Mesodermal cell (in vitro differentiated cells): Measurements from ENCODE around the gene DCLRE1B.
"Not testable (repeated sequence)": the region's sequence is repeated elsewhere in the genome, so short reads cannot be mapped to it uniquely, and the experiment has no call there.

Experiments used
- H3K27ac ChIP-seq: 2 replicates; pipeline ENCODE4 v1.7.0; 2013; ENCODE audit warnings: mild to moderate bottlenecking, low read depth, low read length, moderate library complexity; ENCODE audit not compliant: severe bottlenecking
- H3K36me3 ChIP-seq: 2 replicates; pipeline ENCODE4 v1.7.1; 2013; ENCODE audit warnings: mild to moderate bottlenecking, low read length, moderate library complexity; ENCODE audit not compliant: control insufficient read depth, insufficient read depth
- H3K4me1 ChIP-seq: one replicate; pipeline ENCODE4 v1.7.1; 2013; ENCODE audit warnings: mild to moderate bottlenecking, low read length; ENCODE audit not compliant: insufficient read depth, control insufficient read depth, poor library complexity, severe bottlenecking
- H3K4me3 ChIP-seq: 2 replicates; pipeline ENCODE4 v1.7.0; 2013; ENCODE audit warnings: low read length, control low read depth, mild to moderate bottlenecking; ENCODE audit not compliant: insufficient read depth, poor library complexity, severe bottlenecking; ENCODE audit errors: extremely low read depth
- H3K9me3 ChIP-seq: 2 replicates; pipeline ENCODE4 v1.7.1; 2013; ENCODE audit warnings: mild to moderate bottlenecking, low read length, moderate library complexity; ENCODE audit not compliant: control insufficient read depth
- WGBS, 2 experiments: methylation state at CpG; one replicate each; pipeline ENCODE4 v1.1.5; 2013; ENCODE audit warnings: missing lambda C conversion rate in 2 of 2; ENCODE audit not compliant: insufficient coverage in 2 of 2; 5-methylcytosine and 5-hydroxymethylcytosine counted together

Gene DCLRE1B

DNA sequence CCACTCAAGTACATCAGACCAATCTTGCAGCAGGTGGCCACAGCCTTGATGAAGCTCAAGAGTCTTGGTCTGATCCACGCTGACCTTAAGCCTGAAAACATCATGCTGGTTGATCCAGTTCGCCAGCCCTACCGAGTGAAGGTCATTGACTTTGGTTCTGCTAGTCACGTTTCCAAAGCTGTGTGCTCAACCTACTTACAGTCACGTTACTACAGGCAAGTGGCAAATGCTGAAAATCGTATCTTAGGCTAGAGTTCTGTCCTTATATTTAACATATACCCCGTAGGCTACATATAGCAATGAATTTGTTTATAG, 36.1 kb downstream of the DCLRE1B start:
- 97 to 100% methylated on average over 4 of the region's 7 CpGs for WGBS, 2 experiments
- Histone ChIP-seq H3K9me3 (peaks cover 4% of the 10 kb centered on the region), H3K4me3 (no peak overlapping the region), H3K27ac (no peak overlapping the region), H3K4me1 (peaks cover 2% of the 10 kb centered on the region), H3K36me3 (peaks cover 45% of the 10 kb centered on the region)

DNA sequence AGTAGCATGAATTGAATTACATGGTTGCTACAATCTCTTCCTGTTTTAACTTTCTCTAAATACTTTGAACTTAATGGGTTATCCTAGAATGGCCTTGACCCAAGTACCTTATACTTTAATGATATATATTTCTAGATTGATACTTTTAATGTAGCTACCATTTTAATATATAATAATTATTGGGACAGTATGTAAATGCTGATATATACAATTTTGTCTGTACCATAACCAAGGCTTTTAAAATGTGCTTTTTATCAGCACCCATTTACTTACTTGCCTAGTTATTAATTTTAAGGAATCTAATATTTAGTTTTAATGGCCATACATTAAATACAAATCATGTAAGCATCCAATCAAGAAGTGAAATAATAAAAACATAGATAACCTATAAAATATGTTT, 37.4 kb downstream of the DCLRE1B start:
- peaks cover 1% of the 10 kb centered on the region for H3K4me1 ChIP-seq
- peaks cover 45% of the 10 kb centered on the region for H3K36me3 ChIP-seq
- H3K9me3 ChIP-seq = peaks cover 4% of the 10 kb centered on the region
- no peak overlapping the region for H3K27ac ChIP-seq
- no peak overlapping the region for H3K4me3 ChIP-seq

DNA sequence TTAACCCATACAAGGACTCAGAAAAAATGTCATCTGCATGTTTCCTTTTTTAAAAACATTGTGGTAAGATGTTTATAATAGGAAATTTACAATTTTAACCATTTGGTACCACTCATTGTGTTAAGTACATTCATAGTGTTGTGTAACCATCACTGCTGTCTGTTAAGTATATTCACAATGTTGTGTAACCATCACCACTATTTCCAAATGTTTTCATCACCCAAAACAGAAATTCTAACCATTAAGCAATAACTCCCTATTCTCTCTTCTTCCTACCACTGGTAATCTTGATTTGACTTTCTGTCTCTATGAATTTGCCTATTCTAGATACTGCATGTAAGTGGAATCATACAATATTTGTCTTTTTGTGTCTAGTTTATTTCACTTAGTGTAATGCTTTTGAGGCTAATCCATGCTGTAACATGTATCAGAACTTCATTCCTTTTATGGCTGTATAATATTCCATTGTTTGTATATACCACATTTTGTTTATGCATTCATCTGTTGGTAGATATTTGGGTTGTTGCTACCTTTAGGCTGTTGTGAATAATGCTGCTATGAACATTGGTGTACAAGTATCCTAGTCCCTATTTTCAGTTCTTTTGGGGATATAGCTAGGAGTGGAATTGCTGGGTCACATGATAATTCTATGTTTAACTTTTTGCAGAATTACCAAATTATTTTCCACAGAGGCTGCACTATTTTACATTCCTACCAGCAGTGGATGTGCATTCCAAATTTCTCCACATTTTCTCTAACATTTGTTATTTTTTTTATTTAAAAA, 38.1 kb downstream of the DCLRE1B start:
- H3K4me3 ChIP-seq = no peak overlapping the region
- peaks cover 4% of the 10 kb centered on the region for H3K4me1 ChIP-seq
- peaks cover 45% of the 10 kb centered on the region for H3K36me3 ChIP-seq
- peaks cover 4% of the 10 kb centered on the region for H3K9me3 ChIP-seq
- H3K27ac ChIP-seq = no peak overlapping the region

DNA sequence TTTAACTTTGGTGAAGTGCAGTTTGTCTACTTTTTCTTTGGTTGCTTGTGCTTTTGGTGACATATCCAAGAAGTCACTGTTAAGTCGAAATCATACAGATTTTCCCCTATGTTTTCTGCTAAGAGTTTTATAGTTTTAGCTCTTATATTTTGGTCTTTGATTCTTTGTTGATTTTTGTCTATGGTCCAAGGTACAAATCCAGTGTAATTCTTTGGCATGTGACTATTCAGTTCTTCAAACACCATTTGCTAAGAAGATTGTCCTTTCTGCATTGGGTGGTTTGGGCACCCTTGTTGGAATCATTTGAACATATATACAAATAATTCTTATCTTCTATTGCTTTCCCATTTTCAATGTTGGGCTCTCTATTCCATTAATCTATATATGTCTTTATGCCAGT, 40.2 kb downstream of the DCLRE1B start:
- H3K27ac ChIP-seq = no peak overlapping the region
- peaks cover 4% of the 10 kb centered on the region for H3K4me1 ChIP-seq
- H3K36me3 ChIP-seq = peaks cover 40% of the 10 kb centered on the region
- peaks cover 4% of the 10 kb centered on the region for H3K9me3 ChIP-seq
- no CpG with 5 or more reads among the region's 1 CpG for WGBS, 2 experiments
- H3K4me3 ChIP-seq = no peak overlapping the region

DNA sequence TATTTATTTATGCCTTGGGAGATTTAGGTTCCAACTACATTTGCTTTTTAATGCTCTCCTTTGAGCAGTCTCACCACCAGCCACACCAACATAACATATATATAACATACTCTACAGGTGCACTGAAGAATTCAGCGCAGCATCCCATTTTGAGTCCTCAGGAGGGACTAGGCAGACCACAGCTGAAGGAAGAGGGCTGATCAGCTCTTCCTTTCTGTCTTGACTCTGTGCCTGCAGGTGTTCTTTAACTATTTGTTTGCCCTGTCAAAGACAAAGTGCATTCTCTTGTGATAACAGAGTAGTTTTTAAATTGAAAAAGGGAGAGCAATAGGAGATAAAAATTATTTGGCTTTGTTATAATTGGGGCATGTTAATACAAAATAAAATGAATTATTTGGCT, 41.0 kb downstream of the DCLRE1B start:
- H3K27ac ChIP-seq = no peak overlapping the region
- peaks cover 32% of the 10 kb centered on the region for H3K36me3 ChIP-seq
- H3K4me1 ChIP-seq = peaks cover 4% of the 10 kb centered on the region
- no peak overlapping the region for H3K4me3 ChIP-seq
- 78 to 100% methylated on average over 1 of the region's 1 CpG for WGBS, 2 experiments
- H3K9me3 ChIP-seq = peaks cover 4% of the 10 kb centered on the region

DNA sequence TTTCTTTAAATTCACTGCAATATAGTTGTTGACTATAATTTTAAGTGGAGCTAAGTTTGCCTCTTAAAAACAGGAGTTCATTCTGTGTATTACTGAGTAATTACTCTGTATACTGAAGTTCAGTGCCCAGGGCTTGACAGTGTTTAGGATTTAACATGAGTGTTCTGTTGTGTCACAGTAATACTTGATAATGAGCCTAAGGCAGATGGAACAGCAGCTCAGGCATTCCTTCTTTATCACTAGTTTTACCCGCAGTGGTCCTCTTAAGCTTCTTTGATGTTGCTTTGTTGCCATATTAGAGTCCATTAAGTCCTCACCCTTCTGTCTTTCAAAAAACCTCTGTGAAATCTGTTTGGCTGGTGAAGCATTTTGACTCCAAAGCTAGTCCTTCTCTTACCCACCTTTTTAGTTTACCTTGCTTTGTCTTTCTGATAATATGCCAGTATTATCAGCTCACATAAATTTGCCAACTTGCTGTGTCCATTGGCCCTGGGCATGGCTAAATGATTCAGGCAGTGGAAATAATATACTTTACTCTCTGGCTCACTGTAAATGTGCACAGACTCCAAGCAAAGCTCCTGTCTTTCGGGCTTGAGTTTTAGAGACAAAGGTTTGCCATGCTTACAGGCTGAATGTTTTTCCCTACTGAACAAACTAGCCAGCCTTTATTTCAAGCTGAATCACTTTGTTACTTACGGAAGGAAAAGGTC, 41.7 kb downstream of the DCLRE1B start:
- H3K4me1 ChIP-seq = peaks cover 4% of the 10 kb centered on the region
- H3K27ac ChIP-seq = peak overlapping the region; percentile 58
- H3K9me3 ChIP-seq = peaks cover 4% of the 10 kb centered on the region
- peaks cover 26% of the 10 kb centered on the region for H3K36me3 ChIP-seq
- WGBS, 2 experiments = 50 to 57% methylated on average over 2 of the region's 3 CpGs
- no peak overlapping the region for H3K4me3 ChIP-seq

DNA sequence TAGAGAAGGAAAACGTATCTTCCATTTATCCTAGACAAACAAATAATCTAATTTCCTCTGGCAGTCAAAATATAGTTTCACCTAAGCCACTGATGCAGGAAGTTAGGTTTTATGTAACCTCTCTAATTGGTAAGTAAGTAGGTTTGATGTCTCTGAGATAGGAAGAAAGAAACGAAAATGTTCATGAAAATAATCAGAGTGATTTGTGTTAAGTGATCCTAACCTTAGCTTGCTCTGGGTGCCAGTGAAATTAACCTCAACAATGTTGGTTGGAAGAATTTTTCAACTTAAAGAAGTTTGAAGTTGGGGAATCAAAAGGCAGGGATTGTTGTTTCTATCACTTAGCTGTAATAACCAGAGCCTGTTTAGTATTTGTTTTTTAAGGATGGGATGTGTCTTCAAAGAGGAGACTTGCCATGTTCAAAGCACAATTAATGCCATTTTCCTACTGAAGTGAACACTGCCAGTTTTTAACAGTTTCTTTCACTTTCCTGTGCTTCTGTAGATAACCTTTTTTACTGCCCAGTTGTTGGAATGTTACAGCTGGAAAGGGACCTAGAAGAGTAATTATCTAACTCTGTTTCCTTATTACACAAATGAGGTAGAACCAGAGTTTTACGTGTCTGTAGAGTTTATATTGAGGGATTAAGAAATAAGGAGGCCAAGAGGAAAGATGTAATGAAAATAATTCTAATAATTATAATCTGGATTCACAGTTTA, 42.4 kb downstream of the DCLRE1B start:
- Histone ChIP-seq H3K4me1 (peaks cover 4% of the 10 kb centered on the region), H3K36me3 (peaks cover 20% of the 10 kb centered on the region), H3K9me3 (peaks cover 4% of the 10 kb centered on the region), H3K4me3 (no peak overlapping the region), H3K27ac (peak overlapping the region; percentile 58)
- WGBS, 2 experiments = 89% methylated on average over 1 of the region's 3 CpGs; no CpG with 5 or more reads in 1 of the 2 experiments

DNA sequence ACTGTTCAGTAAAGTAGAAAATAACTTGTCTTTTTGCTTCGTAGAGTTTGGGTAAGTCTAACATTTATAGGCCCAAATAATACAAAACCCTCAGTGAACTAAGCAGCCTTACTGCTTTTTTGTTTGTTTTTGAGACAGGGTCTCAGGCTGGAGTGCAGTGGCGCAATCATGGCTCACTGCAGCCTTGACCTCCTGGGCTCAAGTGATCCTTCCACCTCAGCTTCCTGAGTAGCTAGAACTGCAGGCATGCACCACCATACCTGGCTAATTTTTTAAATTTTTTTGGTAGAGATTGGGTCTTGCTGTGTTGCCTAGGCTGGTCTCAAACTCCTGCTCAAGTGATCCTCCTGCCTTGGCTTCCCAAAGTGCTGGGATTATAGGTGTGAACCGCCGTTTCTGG, 43.0 kb downstream of the DCLRE1B start:
- 86 to 100% methylated on average over 1 of the region's 4 CpGs for WGBS, 2 experiments
- H3K27ac ChIP-seq, H3K4me1 ChIP-seq, H3K4me3 ChIP-seq, H3K9me3 ChIP-seq: not testable (repeated sequence)
- H3K36me3 ChIP-seq = peaks cover 18% of the 10 kb centered on the region

DNA sequence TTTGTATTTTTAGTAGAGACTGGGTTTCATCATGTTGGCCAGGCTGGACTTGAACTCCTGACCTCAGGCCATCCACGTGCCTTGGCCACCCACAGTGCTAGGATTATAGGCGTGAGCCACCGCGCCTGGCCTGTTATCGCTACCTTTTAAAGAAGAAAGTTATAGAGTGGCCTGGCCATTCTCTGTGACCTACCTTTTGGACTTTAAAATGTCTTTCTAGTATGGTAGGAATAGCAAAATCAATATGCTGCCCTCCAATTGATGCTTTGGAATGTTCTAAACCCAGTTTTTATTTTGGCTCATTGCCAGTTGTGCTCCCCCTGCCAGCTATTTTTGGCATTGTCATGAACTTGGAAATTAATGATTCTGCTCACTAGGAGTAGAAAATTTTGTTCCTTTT, 43.9 kb downstream of the DCLRE1B start:
- H3K36me3 ChIP-seq = peaks cover 13% of the 10 kb centered on the region
- no peak overlapping the region for H3K4me3 ChIP-seq
- H3K27ac ChIP-seq = no peak overlapping the region
- WGBS, 2 experiments = 88 to 91% methylated on average over 5 of the region's 5 CpGs
- peaks cover 4% of the 10 kb centered on the region for H3K4me1 ChIP-seq
- H3K9me3 ChIP-seq = peaks cover 4% of the 10 kb centered on the region

DNA sequence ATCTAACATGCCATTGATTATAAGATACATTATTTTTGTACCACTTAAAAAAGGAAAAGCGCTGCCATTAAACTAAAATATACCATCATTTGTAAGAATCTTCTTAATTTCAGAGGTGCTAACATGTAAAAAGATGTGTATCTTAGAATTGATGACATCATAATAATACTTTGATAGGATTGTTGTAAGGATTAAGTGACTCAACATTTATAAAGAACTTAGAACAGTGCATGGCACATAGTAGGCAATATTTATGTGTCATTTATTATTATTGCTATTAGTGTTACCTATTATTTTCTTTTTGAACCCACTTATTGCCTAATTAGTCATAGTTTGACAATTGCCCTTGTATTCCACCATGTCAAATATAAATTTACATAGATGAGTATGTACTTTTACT, 45.8 kb downstream of the DCLRE1B start:
- no CpG with 5 or more reads among the region's 1 CpG for WGBS, 2 experiments
- H3K4me1 ChIP-seq = peaks cover 4% of the 10 kb centered on the region

DNA sequence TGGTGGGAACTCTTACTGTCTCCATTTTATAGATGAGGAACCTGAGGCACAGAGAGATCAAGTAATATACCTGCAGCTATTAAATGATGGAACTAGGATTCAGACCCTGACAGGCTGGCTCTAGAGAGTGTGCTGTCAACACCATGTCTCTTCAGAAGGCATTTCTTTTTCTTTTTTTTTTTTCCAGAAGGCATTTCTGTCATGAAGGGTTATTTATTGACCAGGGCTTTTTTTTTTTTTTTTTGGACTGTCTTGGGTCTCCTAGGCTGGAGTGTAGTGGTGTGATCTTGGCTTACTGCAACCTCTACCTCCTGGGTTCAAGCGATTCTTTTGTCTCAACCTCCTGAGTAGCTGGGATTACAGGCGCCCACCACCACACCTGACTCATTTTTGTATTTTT, 46.6 kb downstream of the DCLRE1B start:
- no peaks in the 10 kb centered on the region for H3K9me3 ChIP-seq
- H3K27ac ChIP-seq = no peak overlapping the region
- H3K4me3 ChIP-seq = no peak overlapping the region
- peaks cover 25% of the 10 kb centered on the region for H3K36me3 ChIP-seq
- WGBS, 2 experiments = 90% methylated on average over 2 of the region's 2 CpGs; no CpG with 5 or more reads in 1 of the 2 experiments
- H3K4me1 ChIP-seq = peaks cover 4% of the 10 kb centered on the region

More for the DNA sequence above, 45.8 kb downstream of the DCLRE1B start:
- peaks cover 18% of the 10 kb centered on the region for H3K36me3 ChIP-seq
- H3K27ac ChIP-seq = no peak overlapping the region
- H3K9me3 ChIP-seq = no peaks in the 10 kb centered on the region
- H3K4me3 ChIP-seq = no peak overlapping the region
